Trophoblast cell (in vitro differentiated cells and primary cell): ENCODE results near the gene PDK4.

Experiments used
- DNase-seq, 2 donors: peaks; one replicate each; pipeline ENCODE4 v3.0.0-alpha.2; 2016
- H2AFZ ChIP-seq: 2 replicates; pipeline ENCODE4 v1.6.1; 2013; ENCODE audit warnings: low read length, moderate library complexity, mild to moderate bottlenecking; ENCODE audit not compliant: insufficient read depth, poor library complexity
- H2AK5ac ChIP-seq: 2 replicates; pipeline ENCODE4 v1.6.1; 2013; ENCODE audit warnings: mild to moderate bottlenecking, low read length
- H2BK120ac ChIP-seq: 2 replicates; pipeline ENCODE4 v1.6.1; 2013; ENCODE audit warnings: low read length, mild to moderate bottlenecking, moderate library complexity; ENCODE audit not compliant: insufficient read depth, poor library complexity
- H2BK12ac ChIP-seq: 2 replicates; pipeline ENCODE4 v1.6.1; 2013; ENCODE audit warnings: mild to moderate bottlenecking, low read length, moderate library complexity
- H2BK5ac ChIP-seq: 2 replicates; pipeline ENCODE4 v1.6.1; 2013; ENCODE audit warnings: low read length, low read depth, moderate library complexity, mild to moderate bottlenecking; ENCODE audit not compliant: poor library complexity
- H3K14ac ChIP-seq: 2 replicates; pipeline ENCODE4 v1.6.1; 2013; ENCODE audit warnings: mild to moderate bottlenecking, low read length
- H3K18ac ChIP-seq: 2 replicates; pipeline ENCODE4 v1.6.1; 2013; ENCODE audit warnings: mild to moderate bottlenecking, low read length
- H3K23ac ChIP-seq: 2 replicates; pipeline ENCODE4 v1.6.1; 2013; ENCODE audit warnings: low read length
- H3K27ac ChIP-seq: 2 replicates; pipeline ENCODE4 v1.5.1; 2013; ENCODE audit warnings: low read depth, mild to moderate bottlenecking, inconsistent platforms, low read length, moderate library complexity
- H3K27me3 ChIP-seq: 2 replicates; pipeline ENCODE4 v1.6.1; 2013; ENCODE audit warnings: inconsistent platforms, mild to moderate bottlenecking, low read length, moderate library complexity; ENCODE audit not compliant: insufficient read depth
- H3K36me3 ChIP-seq, 2 experiments: 1 replicate in 1 of 2; 2 replicates in 1 of 2; pipeline ENCODE4 v1.6.1; 2013; ENCODE audit warnings: low read length in 2 of 2, mild to moderate bottlenecking in 2 of 2, moderate library complexity in 1 of 2; ENCODE audit not compliant: insufficient read depth in 2 of 2, control insufficient read depth in 1 of 2
- H3K4ac ChIP-seq: 2 replicates; pipeline ENCODE4 v1.6.1; 2013; ENCODE audit warnings: low read depth, mild to moderate bottlenecking, low read length, moderate library complexity
- H3K4me1 ChIP-seq, 2 experiments: 1 replicate in 1 of 2; 2 replicates in 1 of 2; pipeline ENCODE4 v1.6.1; 2013; ENCODE audit warnings: low read length in 2 of 2, mild to moderate bottlenecking in 2 of 2, moderate library complexity in 1 of 2; ENCODE audit not compliant: insufficient read depth in 2 of 2, control insufficient read depth in 1 of 2
- H3K4me2 ChIP-seq: 2 replicates; pipeline ENCODE4 v1.6.1; 2013; ENCODE audit warnings: inconsistent platforms, mild to moderate bottlenecking, low read length, moderate library complexity
- H3K4me3 ChIP-seq: 2 replicates; pipeline ENCODE4 v1.5.1; 2013; ENCODE audit warnings: mild to moderate bottlenecking, low read depth, low read length, inconsistent platforms
- H3K79me1 ChIP-seq: one replicate; pipeline ENCODE4 v1.6.1; 2013; ENCODE audit warnings: low read length
- H3K79me2 ChIP-seq: 2 replicates; pipeline ENCODE4 v1.6.1; 2013; ENCODE audit warnings: low read length, mild to moderate bottlenecking; ENCODE audit not compliant: control insufficient read depth, insufficient read depth, poor library complexity
- H3K9ac ChIP-seq: 2 replicates; pipeline ENCODE4 v1.6.1; 2013; ENCODE audit warnings: mild to moderate bottlenecking, low read length
- H3K9me3 ChIP-seq: 2 replicates; pipeline ENCODE4 v1.6.1; 2013; ENCODE audit warnings: low read depth, mild to moderate bottlenecking, control low read depth, inconsistent platforms, low read length; ENCODE audit not compliant: insufficient read depth
- H4K12ac ChIP-seq: 2 replicates; pipeline ENCODE4 v1.6.1; 2013; ENCODE audit warnings: low read depth, mild to moderate bottlenecking, low read length, moderate library complexity
- H4K8ac ChIP-seq: 2 replicates; pipeline ENCODE4 v1.6.1; 2013; ENCODE audit warnings: low read depth, mild to moderate bottlenecking, low read length, moderate library complexity
- H4K91ac ChIP-seq: one replicate; pipeline ENCODE4 v1.6.1; 2013; ENCODE audit warnings: low read depth, mild to moderate bottlenecking, low read length, moderate library complexity
- WGBS: extraction: QIAGEN DNeasy Blood & Tissue Kit; methylation state at CpG from one replicate; pipeline ENCODE4 v1.1.7; 2013; ENCODE audit warnings: missing lambda C conversion rate; ENCODE audit not compliant: insufficient read length, insufficient coverage; ENCODE audit errors: extremely low coverage; 5-methylcytosine and 5-hydroxymethylcytosine counted together

The PDK4 gene

DNA sequence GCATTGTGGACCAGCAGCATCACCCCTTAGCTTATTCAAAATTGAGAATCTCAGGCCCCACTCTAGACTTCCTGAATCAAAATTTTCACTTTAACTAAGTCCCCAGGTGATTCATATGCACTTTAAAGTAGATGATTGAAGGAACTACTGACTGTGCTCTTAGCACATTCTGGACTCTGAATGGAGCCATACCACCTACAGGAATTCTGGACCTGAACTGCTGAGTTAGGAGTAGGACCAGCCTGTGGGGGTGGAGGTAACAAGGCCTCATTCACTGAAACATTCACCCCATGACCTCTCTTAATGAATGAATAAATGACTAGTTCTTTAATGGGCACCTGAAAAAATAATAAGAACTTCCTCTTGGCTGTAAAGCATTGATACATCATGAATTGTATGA lies 7.3 kb downstream of the PDK4 start:
- H3K14ac ChIP-seq: no peak overlapping the region
- no peaks in the 10 kb centered on the region for H3K4me1 ChIP-seq
- no peak overlapping the region for H3K23ac ChIP-seq
- no peak overlapping the region for H2BK5ac ChIP-seq
- no peak for DNase-seq
- H2AK5ac ChIP-seq: no peak overlapping the region
- no peaks in the 10 kb centered on the region for H3K9me3 ChIP-seq
- H4K12ac ChIP-seq: no peak overlapping the region
- H3K9ac ChIP-seq: no peak overlapping the region
- H3K4me2 ChIP-seq: no peak overlapping the region
- H3K18ac ChIP-seq: no peak overlapping the region
- H3K79me1 ChIP-seq: no peaks in the 10 kb centered on the region
- no peak overlapping the region for H3K27ac ChIP-seq
- no peaks in the 10 kb centered on the region for H3K79me2 ChIP-seq
- H3K27me3 ChIP-seq: no peaks in the 10 kb centered on the region
- H2BK120ac ChIP-seq: no peak overlapping the region
- no peak overlapping the region for H2BK12ac ChIP-seq
- H3K4ac ChIP-seq: no peak overlapping the region
- H4K91ac ChIP-seq: no peak overlapping the region
- no peak overlapping the region for H2AFZ ChIP-seq
- no peak overlapping the region for H3K4me3 ChIP-seq
- no peak overlapping the region for H4K8ac ChIP-seq
- H3K36me3 ChIP-seq: no peaks in the 10 kb centered on the region

DNA sequence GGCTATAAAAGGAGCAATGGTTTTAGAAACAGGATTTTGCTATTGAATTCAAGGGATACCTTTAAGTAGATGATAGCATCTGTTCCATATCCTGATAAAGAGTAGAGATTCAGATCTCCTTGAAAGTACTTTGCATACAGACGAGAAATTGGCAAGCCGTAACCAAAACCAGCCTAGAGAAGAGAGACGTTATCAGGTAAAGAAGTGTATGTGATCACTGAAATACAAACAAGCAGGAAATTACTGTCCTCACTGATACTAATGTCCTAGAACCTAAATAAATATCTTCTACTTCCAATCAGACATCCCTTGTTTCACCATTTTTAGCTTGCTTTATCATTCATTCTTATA lies 9.4 kb downstream of the PDK4 start:
- no CpG with 5 or more reads among the region's 3 CpGs for WGBS
- H2AK5ac ChIP-seq: no peak overlapping the region

DNA sequence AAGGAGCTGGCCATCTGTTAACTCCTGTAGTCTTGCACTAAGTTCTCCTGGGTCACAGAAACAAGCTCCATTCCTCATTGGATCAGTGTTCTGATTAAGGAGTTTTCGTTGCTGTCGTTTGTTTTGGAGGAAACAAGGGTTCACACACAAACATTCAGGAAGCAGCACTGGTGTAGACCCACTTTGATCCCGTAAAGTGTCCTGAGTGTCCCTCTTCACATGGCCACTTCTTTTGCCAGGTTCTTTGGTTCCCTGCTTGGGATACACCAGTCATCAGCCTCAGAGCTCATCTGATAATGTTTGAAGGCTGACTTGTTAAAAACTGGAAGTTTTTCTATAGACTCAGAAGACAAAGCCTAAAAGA lies 10.9 kb downstream of the PDK4 start:
- no CpG with 5 or more reads among the region's 3 CpGs for WGBS
- no peak overlapping the region for H3K18ac ChIP-seq
- H2BK12ac ChIP-seq: no peak overlapping the region
- H3K27ac ChIP-seq: no peak overlapping the region
- no peak overlapping the region for H4K12ac ChIP-seq
- H4K8ac ChIP-seq: no peak overlapping the region
- H3K27me3 ChIP-seq: no peaks in the 10 kb centered on the region
- no peak overlapping the region for H3K4me3 ChIP-seq
- DNase-seq: no peak
- H2AK5ac ChIP-seq: no peak overlapping the region
- H3K4me1 ChIP-seq: no peaks in the 10 kb centered on the region
- no peak overlapping the region for H2BK5ac ChIP-seq
- H2AFZ ChIP-seq: no peak overlapping the region
- no peak overlapping the region for H2BK120ac ChIP-seq
- H3K36me3 ChIP-seq: no peaks in the 10 kb centered on the region
- H3K79me1 ChIP-seq: no peaks in the 10 kb centered on the region
- no peak overlapping the region for H4K91ac ChIP-seq
- H3K4ac ChIP-seq: no peak overlapping the region
- H3K79me2 ChIP-seq: no peaks in the 10 kb centered on the region
- H3K4me2 ChIP-seq: no peak overlapping the region
- H3K14ac ChIP-seq: no peak overlapping the region
- no peaks in the 10 kb centered on the region for H3K9me3 ChIP-seq
- no peak overlapping the region for H3K9ac ChIP-seq
- no peak overlapping the region for H3K23ac ChIP-seq

More for the DNA sequence above, 9.4 kb downstream of the PDK4 start:
- DNase-seq: no peak
- H2BK12ac ChIP-seq: no peak overlapping the region
- H3K36me3 ChIP-seq: no peaks in the 10 kb centered on the region
- no peaks in the 10 kb centered on the region for H3K27me3 ChIP-seq
- no peak overlapping the region for H3K4me3 ChIP-seq
- H3K79me1 ChIP-seq: no peaks in the 10 kb centered on the region
- H2BK120ac ChIP-seq: no peak overlapping the region
- H3K4me1 ChIP-seq: no peaks in the 10 kb centered on the region
- no peaks in the 10 kb centered on the region for H3K9me3 ChIP-seq
- no peak overlapping the region for H4K91ac ChIP-seq
- no peak overlapping the region for H2BK5ac ChIP-seq
- H3K79me2 ChIP-seq: no peaks in the 10 kb centered on the region
- H4K8ac ChIP-seq: no peak overlapping the region
- H3K14ac ChIP-seq: no peak overlapping the region
- H3K18ac ChIP-seq: no peak overlapping the region
- H2AFZ ChIP-seq: no peak overlapping the region
- no peak overlapping the region for H3K27ac ChIP-seq
- no peak overlapping the region for H4K12ac ChIP-seq
- H3K4ac ChIP-seq: no peak overlapping the region
- no peak overlapping the region for H3K4me2 ChIP-seq
- no peak overlapping the region for H3K9ac ChIP-seq
- H3K23ac ChIP-seq: no peak overlapping the region

DNA sequence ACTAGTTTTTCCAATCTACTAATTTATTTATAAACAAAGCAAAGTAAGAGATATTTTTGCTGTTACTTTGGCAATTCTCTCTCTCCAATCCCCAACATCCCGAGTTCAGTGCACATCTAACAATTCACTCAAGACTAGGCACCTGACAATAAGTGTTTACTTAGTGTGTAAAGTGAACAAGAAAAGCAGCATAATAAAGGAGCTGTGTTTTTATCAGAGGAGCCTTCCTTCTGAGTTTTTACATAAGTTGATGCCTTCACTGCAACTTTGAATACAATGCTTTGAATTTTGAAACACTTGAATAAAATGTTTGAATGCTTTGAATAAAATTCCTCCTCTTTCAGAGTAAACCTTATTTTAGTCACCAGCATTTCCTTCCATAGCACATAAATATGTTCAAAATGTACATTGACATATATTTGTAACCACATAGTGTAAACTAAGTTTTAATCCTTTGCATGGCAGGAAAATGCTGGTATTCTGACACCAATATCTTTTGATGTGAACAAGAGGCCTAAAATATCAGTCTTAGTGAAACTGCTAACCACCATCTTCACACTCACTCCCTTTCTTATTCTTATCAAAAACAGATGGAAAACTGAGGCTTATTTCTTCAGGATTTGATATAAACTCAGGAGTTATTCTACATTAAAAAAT lies 11.4 kb downstream of the PDK4 start:
- Histone ChIP-seq H3K4me2 (no peak overlapping the region), H3K9ac (no peak overlapping the region), H4K12ac (no peak overlapping the region), H3K4me3 (no peak overlapping the region), H3K4me1 (no peaks in the 10 kb centered on the region), H3K4ac (no peak overlapping the region), H3K36me3 (no peaks in the 10 kb centered on the region), H3K14ac (no peak overlapping the region), H3K79me1 (no peaks in the 10 kb centered on the region), H4K91ac (no peak overlapping the region), H2BK120ac (no peak overlapping the region), H3K23ac (no peak overlapping the region), H2AK5ac (no peak overlapping the region), H2BK12ac (no peak overlapping the region), H3K9me3 (no peaks in the 10 kb centered on the region), H3K27me3 (no peaks in the 10 kb centered on the region), H3K18ac (no peak overlapping the region), H2BK5ac (no peak overlapping the region), H2AFZ (no peak overlapping the region), H3K27ac (no peak overlapping the region), H4K8ac (no peak overlapping the region), H3K79me2 (no peaks in the 10 kb centered on the region)
- WGBS: no CpG with 5 or more reads among the region's 1 CpG
- DNase-seq: no peak
